Measurements from ENCODE around the gene PAIP2. TPM values are rescaled to one million over a fixed set of nuclear protein-coding genes. Genes with fewer than 3 reads are reported as not detected.

PAIP2 gene
- total RNA-seq, 3 donors from 2014 or later: 42.1 to 85.1 (median 44.5) TPM

DNA sequence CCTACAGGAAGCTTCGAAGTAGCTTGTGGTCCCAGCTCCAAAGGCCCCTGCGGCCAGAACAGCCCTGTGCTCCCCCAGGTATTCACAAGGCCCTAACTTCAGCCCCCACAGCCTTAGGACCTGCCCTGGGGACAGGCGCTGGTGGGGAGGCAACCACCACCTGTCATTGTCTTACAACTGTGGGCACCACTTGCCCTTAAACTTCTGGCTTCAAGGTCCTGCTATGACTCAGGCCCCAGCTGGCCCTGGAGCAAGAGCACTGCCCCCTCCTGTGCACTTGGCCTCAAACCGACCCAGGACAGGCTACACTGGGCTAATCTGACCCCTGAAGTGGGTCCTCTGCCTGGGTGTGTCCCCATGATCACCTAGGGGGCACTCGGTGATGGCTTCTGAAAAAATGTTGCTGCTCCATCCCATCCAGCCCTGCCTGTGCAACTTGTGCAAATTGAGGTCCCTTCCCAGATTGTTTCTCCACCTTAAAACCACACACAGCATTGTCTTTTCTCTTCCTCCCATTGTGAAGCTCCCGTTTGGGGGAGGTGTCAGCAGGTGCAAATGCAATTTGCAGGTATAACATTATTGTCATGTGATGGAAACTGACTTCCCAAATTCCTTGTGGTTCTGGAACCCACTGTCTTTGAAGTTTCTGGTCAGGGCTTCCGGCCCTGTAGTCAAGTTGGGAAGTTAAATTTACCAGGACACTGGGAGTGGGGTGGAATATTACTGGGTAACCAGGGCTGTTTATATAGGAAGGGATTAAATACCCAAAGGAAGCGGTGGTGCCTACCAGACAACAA, 54.4 kb downstream of the PAIP2 start:
- DNase-seq (no peak), ATAC-seq (no peak)
- intact Hi-C loops (cut with DNase I, micrococcal nuclease): no loop called here
- TF ChIP-seq, protein P1, sequence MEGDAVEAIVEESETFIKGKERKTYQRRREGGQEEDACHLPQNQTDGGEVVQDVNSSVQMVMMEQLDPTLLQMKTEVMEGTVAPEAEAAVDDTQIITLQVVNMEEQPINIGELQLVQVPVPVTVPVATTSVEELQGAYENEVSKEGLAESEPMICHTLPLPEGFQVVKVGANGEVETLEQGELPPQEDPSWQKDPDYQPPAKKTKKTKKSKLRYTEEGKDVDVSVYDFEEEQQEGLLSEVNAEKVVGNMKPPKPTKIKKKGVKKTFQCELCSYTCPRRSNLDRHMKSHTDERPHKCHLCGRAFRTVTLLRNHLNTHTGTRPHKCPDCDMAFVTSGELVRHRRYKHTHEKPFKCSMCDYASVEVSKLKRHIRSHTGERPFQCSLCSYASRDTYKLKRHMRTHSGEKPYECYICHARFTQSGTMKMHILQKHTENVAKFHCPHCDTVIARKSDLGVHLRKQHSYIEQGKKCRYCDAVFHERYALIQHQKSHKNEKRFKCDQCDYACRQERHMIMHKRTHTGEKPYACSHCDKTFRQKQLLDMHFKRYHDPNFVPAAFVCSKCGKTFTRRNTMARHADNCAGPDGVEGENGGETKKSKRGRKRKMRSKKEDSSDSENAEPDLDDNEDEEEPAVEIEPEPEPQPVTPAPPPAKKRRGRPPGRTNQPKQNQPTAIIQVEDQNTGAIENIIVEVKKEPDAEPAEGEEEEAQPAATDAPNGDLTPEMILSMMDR (IDR thresholded peaks at IDR 0.05): no peak
- Histone ChIP-seq H3K4me3 (no peak overlapping the region), H3K36me3 (ENCODE audit: low read depth) (no peaks in the 10 kb centered on the region), H3K9me3 (no peaks in the 10 kb centered on the region), H3K4me1 (ENCODE audit: low read depth) (peaks cover 30% of the 10 kb centered on the region)

DNA sequence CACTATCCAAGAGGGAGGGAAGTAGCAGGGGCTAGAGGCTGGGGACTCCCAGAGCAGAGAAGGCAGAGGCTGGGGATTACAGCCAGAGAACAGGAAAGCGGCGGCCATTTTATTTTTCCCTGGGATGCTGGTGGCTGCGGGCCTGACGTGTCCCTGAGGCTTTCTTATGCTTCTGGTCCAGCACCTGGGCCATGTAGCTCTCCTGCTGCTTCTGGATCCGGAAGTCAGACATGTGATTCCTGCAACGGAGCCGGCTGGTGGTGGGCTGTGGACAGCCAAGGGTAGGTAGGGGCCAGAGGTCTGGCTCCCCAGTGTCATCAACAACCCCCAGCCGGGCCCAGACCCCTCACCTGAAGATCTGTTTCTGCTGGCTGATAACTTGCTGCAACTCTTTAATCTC, 55.0 kb downstream of the PAIP2 start:
- TF ChIP-seq, protein P1 (IDR thresholded peaks at IDR 0.05): no peak
- Histone ChIP-seq H3K4me3 (no peak overlapping the region), H3K36me3 (ENCODE audit: low read depth) (no peaks in the 10 kb centered on the region), H3K9me3 (no peaks in the 10 kb centered on the region), H3K4me1 (ENCODE audit: low read depth) (peaks cover 24% of the 10 kb centered on the region)
- DNase-seq (no peak), ATAC-seq (no peak)
- intact Hi-C loops (cut with DNase I, micrococcal nuclease): no loop called here

DNA sequence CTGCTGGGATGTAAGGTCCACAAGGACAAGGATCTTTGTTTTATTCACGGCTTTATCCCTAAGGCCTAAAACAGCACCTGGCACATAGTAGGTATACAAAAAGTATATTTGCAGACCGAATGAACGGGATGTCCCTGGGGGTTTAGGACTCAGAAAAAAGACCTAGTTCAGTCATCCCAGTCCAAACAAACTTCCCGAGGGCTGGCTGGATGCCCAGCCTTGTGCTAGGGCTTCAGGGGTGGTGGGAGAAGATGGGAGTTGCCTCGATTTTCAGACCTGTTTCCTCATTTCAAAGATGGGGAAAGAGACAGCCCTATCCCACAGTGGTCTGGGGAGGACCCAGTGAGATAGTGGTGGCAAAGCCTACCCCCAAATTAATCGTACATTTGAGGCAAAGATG, 56.3 kb downstream of the PAIP2 start:
- no peak for DNase-seq
- Histone ChIP-seq H3K4me1 (ENCODE audit: low read depth) (peaks cover 16% of the 10 kb centered on the region), H3K36me3 (ENCODE audit: low read depth) (no peaks in the 10 kb centered on the region), H3K4me3 (no peak overlapping the region), H3K9me3 (no peaks in the 10 kb centered on the region)
- intact Hi-C loops (cut with DNase I, micrococcal nuclease): no loop called here
- ATAC-seq: no peak
- TF ChIP-seq, protein P1 (IDR thresholded peaks at IDR 0.05): no peak

DNA sequence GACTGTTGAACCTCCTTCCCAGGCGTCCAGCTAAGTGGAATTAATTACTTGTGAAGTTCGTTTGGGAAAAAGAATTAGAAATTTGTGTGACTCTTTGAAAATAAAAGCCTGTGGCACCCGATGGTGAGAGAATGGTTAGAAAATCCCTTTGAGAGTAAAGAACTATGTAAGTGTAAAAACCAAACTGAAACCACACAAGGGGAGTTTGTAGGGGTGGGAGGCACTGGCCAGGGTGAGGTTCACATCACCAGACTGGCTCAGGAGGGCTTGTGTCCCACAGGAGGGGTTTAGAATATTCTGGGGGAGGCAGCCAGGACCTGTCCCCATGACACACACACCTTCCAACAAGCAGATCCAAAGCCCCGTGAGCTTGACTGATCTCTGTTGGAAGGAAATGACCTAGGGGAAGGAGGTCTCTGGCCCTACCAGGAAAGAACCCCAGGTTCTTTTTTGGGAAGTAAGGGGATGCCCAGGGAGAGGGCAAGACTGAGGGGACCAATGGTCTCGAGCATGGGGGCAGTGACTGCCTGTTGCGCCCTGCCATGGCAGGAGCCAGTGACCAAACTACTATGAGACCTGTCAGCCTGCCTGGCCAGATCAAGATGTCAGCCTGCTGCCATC, 58.0 kb downstream of the PAIP2 start:
- TF ChIP-seq, protein P1 (IDR thresholded peaks at IDR 0.05): no peak
- H3K4me1 ChIP-seq (ENCODE audit: low read depth): peaks cover 14% of the 10 kb centered on the region
- H3K4me3 ChIP-seq: no peak overlapping the region
- DNase-seq (no peak), ATAC-seq (no peak)
- no peaks in the 10 kb centered on the region for H3K9me3 ChIP-seq
- intact Hi-C loops (cut with DNase I, micrococcal nuclease): no loop called here
- H3K36me3 ChIP-seq (ENCODE audit: low read depth): no peaks in the 10 kb centered on the region

DNA sequence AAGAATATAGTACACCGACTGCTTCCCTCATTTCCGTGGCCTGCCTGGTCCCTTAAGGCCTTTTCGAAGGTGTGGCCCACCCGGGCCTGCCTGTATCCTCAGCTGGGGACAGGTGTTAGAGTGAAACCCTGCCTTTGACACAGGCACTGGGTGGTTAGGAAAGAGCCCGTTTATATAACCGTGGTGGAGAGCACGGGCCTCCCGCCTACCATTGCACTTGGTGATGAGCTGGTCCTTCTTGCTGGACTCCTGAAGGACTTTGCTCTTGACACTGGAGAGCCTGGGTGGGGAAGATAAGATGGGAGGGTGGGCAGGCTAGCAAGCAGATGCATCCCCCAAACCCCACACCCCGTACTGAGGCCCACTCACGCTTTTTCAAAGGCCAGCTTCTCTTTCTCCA, 59.9 kb downstream of the PAIP2 start:
- ATAC-seq (no peak), DNase-seq (no peak)

More for the DNA sequence above, 59.9 kb downstream of the PAIP2 start:
- intact Hi-C loops (cut with DNase I, micrococcal nuclease): no loop called here
- H3K9me3 ChIP-seq: no peaks in the 10 kb centered on the region
- TF ChIP-seq, protein P1 (IDR thresholded peaks at IDR 0.05): no peak
- no peaks in the 10 kb centered on the region for H3K36me3 ChIP-seq (ENCODE audit: low read depth)
- peaks cover 15% of the 10 kb centered on the region for H3K4me1 ChIP-seq (ENCODE audit: low read depth)
- no peak overlapping the region for H3K4me3 ChIP-seq
